GF-D8 (cell line): ENCODE data around the gene ZNF428.
A peak's percentile ranks its signal among the peaks of the same experiment; 100 is the strongest.
"Not testable (repeated sequence)": the region's sequence is repeated elsewhere in the genome, so short reads cannot be mapped to it uniquely, and the experiment has no call there.

ENCODE experiments used
- DNase-seq: peaks from one replicate; lab custom pipeline; 2025; lab: John Stamatoyannopoulos, UW

ZNF428 gene, protein sequence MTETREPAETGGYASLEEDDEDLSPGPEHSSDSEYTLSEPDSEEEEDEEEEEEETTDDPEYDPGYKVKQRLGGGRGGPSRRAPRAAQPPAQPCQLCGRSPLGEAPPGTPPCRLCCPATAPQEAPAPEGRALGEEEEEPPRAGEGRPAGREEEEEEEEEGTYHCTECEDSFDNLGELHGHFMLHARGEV

DNA sequence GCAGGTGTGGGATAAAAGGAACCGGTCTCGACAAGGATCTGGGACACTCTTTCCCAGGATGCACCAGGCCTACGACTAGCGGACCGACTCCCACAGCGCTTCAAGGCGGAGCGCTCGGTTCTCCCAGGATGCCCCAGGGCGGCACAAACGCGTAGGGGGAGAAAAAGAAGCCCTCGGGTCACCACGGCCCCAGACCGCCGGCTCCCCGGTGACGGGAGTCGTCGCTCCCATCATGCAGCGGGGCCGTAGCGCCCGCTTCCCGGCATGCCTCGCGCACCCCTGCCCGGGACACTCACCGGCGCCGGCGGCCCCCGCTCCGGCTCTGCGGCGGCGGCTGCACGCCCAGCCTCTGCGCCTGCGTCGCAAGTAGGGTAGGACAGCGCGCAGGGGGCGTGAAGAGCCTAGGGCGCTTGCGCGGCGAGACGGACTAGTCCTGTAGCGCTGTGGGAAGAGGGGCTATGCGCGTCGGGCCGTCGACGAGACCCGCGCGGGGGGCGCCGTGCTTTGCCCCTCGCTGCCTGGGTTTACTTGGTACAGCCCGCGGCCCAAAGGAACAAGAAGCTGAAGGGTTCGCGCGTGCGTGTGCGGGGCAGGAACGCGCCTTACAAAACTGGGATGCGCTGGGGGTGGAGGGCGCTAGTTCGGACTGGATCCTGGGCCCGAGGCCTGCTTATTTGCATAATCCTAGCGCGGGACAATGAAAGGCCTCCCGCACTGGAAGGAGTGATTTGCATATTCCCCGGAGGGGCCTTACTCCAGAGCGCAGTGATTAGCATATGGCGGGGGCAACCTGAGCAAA, at the start of gene ZNF428:
Gene ZNF428, minus strand, starts transcription at position 368 of the 799 bp plus-strand sequence. CDS start 5,325 bp downstream, outside the sequence.
- DNase-seq: peak; percentile 80

DNA sequence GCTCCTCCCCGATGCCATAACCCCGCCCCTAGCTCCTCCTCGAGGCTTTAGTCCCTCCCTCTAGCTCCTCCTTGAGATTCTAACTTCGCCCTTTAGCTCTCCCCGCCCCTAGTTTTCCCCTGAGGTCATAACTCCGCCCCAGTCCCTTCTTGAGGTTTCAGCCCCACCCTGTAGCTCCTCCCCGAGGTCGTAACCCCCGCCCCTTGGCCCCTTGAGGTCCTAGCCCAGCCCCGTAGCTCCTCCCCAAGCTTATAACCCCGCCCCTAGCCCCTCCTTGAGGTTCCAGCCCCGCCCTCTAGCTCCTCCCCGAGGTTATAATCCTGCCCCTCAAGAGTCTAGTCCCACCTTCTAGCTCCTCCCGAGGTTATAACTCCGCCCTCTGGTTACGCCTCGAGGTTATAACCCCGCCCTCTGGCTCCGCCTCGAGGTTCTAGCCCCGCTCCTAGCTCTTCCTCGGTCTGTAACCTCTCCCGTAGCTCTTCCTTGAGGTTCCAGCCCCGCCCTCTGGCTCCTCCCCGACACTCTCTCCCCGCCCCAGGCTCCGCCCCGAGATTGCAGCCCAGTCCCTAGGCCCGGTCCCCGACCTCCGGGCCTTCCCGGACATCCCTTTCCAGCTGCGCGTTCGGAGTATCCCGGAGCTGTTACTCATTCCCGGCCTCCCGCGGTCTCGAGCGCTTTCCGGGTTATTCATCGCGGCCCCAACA, 49.1 kb upstream of the ZNF428 start:
- DNase-seq: peak; percentile 95

DNA sequence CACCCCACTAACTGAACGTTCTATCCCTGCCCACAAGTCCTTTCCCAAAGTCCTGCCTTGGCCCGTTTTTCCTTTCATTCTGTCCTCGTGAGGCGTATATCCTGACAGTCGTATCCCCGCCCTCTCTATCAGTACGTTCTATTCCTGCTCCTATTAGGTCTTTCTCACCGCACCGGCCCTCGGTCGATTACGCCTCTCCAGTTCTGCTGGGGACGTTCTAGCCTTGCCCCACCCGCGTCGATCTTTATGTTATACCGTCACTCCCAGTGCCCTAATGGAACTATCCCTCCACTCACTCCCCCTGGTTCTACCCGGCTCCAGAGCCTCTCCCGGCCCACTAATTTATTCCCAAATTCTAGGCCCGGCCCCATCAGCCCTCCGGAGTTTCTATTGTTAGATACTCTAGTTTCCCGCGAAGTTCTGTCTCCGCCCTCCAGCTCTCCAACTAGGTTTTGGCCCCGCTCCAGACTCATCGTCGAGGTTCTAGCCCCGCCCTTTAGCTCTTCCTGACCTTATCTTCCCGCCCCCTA, 48.5 kb upstream of the ZNF428 start:
- no peak for DNase-seq

DNA sequence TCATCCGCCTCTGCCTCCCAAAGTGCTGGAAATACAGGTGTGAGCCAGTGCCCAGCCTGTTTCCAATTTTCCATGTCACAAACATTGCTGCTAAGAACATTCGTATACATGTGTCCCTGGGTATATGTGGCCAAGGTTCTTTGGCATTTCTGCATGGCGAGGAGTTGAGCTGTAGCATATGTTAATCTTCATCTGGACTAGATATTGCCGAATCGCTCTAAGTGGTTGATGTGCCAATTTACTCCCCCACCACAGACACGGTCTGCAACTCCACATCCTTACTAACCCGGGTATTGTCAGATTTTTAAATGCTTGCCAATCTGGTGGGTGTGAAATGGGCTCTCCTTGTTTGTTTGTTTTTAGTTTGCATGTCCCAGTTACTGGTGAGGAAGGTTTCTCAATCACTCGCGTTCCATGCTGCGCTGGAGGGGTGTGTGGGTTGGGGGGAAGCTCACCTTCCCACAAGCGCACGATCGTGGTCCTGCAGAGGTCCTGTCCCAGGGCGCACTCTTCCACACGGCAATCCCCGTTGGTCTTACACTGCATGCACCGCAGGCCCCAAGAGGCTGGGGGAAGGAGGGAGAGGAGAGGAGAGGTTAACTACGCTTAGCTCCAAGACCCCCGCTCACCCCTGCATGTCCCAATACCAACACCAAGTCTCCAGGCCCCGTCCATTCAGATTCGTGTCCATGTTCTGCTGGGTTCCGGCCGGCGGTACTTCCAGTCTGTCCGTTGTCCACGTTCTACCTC, 47.9 kb upstream of the ZNF428 start:
- no peak for DNase-seq

DNA sequence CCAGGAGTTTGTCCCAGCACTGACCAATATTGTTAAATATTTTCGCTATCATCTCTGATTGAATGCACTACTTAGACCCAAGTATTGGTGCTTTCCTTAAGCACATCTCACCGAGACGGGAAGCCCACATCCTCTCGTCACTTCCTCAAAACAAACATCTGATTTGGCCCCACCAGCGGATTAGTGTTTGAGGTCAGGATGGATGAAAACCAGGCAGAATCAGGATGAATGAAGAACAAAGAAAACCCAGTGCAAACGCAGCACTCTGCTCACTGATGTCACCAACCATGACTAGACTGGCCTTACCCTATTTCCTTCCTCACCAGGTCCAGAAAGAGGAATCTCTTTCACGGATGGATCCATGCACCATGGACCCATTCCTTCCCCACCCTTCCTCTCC, 44.6 kb upstream of the ZNF428 start:
- DNase-seq: no peak

DNA sequence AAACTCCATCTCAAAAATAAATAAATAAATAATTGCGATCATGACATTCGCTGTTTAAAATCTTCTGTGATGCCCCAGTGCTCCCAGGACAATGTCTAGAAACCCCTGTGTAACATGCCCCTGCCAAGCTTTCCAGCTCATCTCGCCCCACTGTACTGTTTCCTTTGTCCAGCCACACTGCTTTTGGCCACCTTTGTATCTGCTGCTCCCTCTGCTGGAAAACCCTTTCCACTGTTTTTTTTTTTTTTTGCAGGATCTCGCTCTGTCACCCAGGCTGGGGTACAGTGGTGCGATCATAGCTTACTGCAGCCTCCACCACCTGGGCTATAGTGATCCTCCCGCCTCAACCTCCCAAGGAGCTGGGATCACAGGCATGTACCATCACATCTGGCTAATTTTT, 43.1 kb upstream of the ZNF428 start:
- no peak for DNase-seq

DNA sequence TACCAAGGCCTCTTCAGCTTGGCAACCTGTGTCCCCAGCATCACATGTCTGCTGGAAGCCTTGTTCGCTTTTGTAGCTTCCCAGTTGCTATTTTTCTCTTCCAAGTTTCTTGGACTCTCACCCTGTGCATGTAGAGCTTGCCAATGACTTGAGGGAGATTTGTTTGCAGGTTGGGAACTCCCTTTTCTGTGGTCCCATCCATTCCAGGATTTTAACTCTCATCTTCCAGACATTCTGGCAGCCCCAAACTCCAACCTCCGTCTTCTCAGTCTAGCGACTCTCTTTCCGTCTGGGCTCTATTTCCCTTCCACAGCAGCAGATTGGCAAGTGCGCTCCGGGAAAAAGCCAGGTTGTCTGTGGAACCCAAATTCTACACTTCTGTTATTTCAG, 41.5 kb upstream of the ZNF428 start:
- DNase-seq: no peak

DNA sequence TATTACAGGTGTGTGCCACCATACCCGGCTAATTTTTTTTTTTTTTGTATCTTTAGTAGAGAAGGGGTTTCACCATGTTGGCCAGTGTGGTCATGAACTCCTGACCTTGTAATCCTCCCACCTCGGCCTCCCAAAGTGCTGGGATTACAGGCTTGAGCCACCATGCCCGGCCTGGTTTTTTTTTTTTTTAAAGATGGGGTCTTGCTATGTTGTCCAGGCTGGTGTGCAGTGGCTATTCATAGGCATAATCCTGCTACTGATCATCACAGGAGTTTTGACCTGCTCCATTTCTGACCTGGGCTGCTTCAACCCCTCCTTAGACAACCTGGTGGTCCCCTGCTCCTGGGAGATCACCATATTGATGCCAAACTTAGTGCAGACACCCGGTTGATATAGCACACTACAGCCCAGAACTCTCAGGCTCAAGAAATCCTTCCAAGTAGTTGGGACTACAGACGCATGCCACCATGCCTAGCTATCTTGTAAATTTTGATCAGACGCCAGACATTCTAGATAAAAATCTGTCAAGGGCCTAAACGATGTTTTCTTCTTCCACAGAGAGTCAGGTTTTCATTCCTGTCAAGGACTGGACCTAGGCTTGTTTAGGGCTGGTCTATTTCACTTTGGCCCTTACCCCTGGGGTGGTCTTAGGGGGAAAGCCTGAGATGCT, 41.0 kb upstream of the ZNF428 start:
- DNase-seq: no peak

DNA sequence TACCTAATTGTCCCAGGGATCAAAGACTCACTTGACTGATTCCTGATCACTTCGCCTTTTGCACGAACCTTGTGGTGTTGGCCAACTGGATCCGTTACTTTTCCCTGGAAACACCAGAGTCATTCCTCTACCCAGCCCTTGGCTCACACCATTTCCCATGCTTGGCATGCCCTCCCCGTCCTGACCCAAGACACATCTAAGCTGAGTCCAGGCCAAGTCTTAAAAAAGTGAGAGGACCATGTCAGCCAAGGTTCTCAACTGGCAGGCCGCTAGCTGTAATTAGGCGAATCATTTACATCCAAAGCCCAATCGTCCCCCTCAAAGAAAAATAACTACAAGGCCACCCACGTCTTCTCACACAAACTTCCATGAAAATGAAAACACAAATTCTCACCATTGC, 39.1 kb upstream of the ZNF428 start:
- DNase-seq: no peak

DNA sequence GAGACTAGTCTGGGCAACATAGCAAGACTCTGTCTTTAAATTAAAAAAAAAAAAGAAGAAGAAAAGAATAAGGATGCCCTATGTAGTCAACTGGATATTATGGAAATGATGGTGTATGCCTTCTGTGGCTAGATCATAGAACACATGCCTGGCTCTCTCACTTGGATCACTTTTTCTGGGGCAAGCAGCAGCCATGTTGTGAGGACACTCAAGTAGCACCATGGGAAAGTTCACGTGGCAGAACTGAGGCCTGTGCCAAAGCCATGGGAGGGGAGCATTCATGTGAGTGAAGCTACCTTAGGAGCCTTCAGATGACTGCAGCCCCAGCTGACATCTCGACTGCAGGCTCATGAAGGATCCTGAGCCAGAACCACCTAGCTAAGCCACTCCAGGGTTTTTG, 38.6 kb upstream of the ZNF428 start:
- DNase-seq: no peak

DNA sequence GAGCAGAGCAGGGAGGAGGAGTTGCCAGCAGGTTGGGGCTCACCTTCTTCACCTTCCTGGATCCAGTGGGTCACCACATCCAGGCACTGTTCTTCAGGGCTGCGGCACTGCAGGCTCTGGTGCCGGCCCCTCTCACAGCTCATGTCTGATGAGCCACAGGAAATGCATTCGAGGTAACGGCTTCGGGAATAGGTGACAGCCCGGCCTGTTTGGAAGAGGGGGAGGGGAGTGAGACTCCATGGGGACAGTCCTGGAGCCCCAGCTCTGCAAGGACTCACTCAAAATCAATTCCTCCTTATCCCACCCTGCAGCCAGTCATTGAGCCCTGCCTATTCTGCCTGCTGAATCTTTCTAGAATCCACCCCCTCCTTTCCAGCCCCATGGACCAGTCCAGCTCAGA, 37.0 kb upstream of the ZNF428 start:
- no peak for DNase-seq

DNA sequence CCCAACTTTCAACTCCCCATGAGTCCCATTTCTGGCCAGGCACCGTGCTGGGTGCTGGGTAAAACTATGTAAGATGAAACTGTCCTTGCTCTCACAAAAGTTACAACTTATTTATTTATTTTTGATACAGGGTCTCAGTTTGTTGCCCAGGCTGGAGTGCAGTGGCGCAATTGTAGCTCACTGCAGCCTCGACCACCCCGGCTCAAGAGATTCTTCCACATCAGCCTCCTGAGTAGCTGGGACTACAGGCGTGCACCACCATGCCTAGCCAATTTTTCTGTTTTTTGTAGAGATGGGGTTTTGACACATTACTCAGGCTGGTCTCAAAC, 33.1 kb upstream of the ZNF428 start:
- no peak for DNase-seq

DNA sequence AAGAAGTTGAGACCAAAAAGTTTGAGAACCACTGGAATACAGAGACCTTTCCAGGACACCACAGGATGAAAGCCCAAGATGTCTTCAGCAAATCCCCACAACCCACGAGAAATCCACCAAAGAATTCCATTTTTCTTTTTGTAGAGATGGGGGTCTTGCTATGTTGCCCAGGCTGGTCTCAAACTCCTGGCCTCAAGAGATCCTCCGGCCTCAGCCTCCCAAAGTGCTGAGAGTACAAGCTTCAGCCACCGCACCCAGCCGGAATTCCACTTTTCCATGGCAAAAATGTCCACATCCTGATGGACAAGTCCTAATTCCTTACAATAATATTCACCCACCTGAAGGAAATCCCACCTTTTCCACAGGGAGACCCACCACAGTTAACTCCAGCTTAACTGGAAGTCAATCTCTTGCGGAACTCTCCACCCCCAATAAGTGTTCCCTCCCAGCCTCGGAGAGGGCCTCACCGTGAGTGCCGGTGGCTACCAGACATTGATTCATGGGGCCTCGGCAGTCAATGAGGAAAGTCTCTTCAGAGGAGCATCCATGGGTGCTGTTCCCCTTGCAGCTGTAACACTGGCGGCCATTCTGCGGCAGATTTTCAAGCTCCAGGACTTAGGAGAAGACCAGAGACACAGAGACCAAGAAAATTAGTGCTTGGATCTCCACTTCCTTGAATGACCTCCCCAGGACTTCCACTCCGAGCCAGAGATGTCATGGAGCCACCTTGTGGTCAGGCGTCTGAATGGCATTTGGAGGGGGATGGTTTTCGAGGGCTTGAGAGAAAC, 32.5 kb upstream of the ZNF428 start:
- DNase-seq: no peak

DNA sequence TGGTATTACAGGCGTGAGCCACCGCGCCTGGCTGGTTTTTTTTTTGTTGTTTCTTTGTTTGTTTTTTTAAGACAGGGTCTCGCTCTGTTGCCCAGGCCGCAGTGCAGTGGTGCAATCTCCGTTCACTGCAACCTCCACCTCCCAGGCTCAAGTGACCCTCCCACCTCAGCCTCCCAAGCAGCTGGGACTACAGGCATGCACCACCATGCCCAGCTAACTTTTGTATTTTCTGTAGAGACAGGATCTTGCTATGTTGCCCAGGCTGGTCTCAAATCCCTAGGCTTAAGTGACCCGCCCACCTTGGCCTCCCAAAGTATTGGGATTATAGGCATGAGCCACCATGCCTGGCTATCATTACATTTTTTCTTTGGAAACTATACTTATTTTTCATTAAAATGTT, 30.8 kb upstream of the ZNF428 start:
- not testable (repeated sequence) for DNase-seq

DNA sequence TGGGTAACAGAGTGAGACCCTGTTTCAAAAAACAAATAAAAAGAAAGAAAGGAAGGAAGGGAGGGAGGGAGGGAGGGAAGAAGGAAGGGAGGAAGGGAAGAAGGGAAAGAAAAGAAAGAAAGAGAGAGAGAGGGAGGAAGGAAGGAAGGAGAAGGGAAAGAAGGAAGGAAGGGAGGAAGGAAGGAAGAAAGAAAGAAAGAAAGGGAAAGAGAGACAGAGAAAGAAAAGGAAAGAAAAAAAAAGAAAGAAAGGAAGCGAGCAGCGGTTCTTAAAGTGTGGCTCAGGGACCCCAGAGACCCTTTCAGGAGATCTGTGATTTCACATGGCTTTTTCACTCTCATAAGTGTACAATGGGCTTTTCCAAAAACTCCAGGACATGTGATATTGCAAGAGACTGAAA, 30.1 kb upstream of the ZNF428 start:
- DNase-seq: no peak

DNA sequence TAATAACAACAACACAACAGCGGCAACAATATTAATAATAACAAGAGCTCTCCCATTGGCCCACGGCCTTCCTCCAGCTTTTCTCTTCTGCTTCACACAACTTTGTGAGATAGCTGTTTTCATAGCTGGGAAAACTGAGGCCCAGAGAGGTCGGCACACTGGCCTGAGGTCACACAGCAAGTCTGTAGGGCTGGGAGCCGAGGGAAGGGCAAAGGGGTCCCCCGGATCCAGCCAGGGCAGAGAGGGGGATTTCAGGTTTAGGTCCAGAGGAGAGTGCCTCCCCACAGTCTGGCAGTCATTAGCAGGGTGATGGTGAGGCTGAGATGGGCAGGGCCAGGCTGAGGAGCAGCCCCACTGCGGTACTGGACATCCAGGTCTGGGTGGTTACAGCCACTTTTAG, 29.2 kb upstream of the ZNF428 start:
- DNase-seq: no peak

DNA sequence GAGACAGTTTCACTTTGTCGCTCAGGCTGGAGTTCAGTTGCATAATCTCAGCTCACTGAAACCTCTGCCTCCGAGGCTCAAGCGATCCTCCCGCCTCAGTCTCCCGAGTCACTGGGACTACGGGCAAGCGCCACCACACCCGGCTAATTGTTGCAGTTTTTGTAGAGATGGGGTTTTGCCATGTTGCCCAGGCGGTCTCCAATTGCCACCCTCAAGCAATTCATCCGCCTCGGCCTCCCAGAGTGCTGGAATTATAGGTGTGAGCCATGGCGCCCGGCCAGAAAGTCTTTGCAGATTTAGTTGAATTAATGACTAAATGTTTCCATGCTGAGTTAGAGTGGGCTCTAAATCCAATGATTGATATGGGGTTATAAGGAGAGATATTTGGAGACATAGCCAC, 24.8 kb upstream of the ZNF428 start:
- no peak for DNase-seq

DNA sequence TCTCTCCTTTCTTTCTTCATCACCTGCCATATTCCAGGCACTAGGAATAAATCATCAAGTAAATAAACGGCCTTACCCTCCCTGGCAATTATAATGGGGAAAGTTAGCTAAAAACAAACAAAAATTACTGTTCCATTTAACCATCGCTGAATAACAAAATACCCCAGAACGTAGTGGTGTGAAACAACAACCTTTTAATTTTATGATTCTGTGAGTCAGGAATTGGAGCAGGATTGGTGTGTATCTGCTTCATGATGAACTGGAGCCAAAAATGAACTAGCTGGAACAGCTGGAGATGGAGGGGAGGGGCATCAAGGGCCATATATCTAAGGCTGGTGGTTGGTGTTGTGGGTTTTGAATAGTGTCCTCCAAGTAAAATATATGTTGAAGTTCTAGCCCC, 23.9 kb upstream of the ZNF428 start:
- no peak for DNase-seq

DNA sequence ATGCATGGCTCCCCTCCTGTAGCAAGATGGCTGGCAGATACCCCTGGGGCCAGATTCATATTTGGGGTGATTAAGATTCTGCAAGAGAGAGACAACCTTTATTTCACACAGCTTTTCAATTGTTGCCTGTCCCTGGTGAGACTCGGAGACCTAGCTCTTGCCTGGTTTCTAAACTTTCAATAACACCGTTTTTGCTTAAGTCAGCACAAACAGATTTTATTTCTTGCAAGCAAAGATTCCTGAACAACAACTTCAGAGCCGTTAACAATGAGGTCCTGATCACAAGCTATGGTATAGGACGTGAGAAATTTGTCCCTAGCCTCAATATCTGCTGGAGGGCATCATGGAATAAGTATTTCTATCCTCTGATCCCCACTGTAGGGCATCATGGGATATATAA, 23.1 kb upstream of the ZNF428 start:
- no peak for DNase-seq

DNA sequence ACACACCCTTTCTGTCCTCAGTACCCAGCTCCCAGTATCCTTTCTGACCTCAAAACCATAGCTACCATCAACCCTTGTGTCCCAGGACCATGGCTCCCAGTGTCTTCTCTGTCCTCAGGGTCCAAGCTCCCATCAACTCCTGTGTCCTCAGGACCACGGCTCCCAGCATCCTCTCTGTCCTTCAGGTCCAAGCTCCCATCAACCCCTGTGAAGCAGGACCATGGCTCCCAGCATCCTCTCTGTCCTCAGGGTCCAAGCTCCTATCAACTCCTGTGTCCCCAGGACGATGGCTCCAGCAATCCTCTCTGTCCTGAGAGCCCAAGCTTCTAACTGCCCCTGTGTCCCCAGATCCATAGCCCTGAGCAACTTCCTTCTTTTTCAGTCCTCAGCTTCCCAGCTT, 21.9 kb upstream of the ZNF428 start:
- DNase-seq: no peak

DNA sequence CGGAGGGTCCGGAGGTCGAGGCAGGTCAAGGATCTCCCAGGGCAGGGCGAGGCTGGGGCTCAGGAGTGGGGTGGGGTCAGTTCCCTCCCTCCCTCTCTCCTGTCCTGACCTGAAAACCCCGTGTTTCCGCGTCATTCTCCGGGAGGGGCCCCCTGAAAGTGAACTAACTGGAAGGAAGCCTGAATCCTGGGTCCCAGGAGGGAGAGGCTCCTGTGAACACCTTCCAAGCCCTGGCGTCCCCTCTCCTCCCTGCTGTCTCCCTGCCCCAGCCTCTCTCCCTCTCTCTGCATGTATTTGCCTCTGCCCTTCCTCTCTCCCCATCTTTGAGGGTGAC, 21.0 kb upstream of the ZNF428 start:
- DNase-seq: no peak
